ENCODE data around the gene DLGAP1. TPM values are rescaled to one million over a fixed set of nuclear protein-coding genes. Genes with fewer than 3 reads are reported as not detected.

DLGAP1 gene
- total and polyA plus RNA-seq, 10 of the 15 experiments (the other 5 are each of a cell fraction or from before 2014, with no cell fraction given) = 0.23 to 27.6 (median 1.9) TPM

DNA sequence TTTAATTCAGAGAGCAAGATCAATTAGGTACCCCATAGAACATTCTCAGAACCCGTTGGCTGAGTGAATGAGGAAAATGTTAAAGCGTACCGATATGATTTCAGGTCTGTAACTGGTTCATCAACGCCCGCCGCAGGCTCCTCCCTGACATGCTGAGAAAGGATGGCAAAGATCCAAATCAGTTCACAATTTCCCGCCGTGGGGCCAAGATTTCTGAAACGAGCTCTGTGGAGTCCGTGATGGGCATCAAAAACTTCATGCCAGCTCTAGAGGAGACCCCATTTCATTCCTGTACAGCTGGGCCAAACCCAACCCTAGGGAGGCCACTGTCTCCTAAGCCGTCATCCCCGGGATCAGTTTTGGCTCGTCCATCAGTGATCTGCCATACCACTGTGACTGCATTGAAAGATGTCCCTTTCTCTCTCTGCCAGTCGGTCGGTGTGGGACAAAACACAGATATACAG, 997.8 kb downstream of the DLGAP1 start:
- H4K20me1 ChIP-seq (ENCODE audit: control insufficient read depth, insufficient read depth) = no peaks in the 10 kb centered on the region
- H3K4me2 ChIP-seq (ENCODE audit: control insufficient read depth, insufficient read depth) = no peak overlapping the region
- ChIA-PET POLR2A (interaction anchor here (1.0 kb wide), 1 partner anchor 138 kb away, joined by 3 read pairs; no protein-coding TSS in a partner anchor), CTCF (interaction anchor here (0.6 to 5.9 kb wide), 15 partner anchors 10 to 1566 kb away, joined by 3 to 79 read pairs (median 7); no protein-coding TSS in a partner anchor), RAD21 (ENCODE audit: unreplicated experiment) (interaction anchor here (0.6 to 4.2 kb wide), 6 partner anchors 56 to 209 kb away, joined by 3 to 36 read pairs (median 4); no protein-coding TSS in a partner anchor), SMC1A (ENCODE audit: uncharacterized antibody, unreplicated experiment) (interaction anchor here (0.6 to 5.4 kb wide), 18 partner anchors 11 to 489 kb away, joined by 3 to 38 read pairs (median 4); no protein-coding TSS in a partner anchor)
- DNase-seq (ENCODE audit: low read depth, low spot score) (no peak), ATAC-seq (no peak), FAIRE-seq (no peak)
- H3K27me3 ChIP-seq (replicated peaks in 1 of 2; ENCODE audit: control insufficient read depth in 2 of 2, insufficient read depth in 2 of 2, low read length in 1 of 2) = peaks cover 1 to 7% of the 10 kb centered on the region in 2 experiments; a peak in 3 of 4 replicates
- 67% methylated on average over 15 of the region's 15 CpGs for WGBS (ENCODE audit: insufficient coverage, insufficient replicate concordance, low lambda C conversion rate, missing lambda C conversion rate)
- no peak overlapping the region for H3K27ac ChIP-seq (ENCODE audit: control insufficient read depth, insufficient read depth)
- intact Hi-C loops (cut with micrococcal nuclease; ENCODE audit: unreplicated experiment) = no loop called here
- H3K4me1 ChIP-seq (ENCODE audit: control insufficient read depth, insufficient read depth, low read length) = peaks cover 22% of the 10 kb centered on the region
- H2AFZ ChIP-seq (ENCODE audit: control insufficient read depth, low read depth, low read length) = no peak overlapping the region
- TF ChIP-seq, protein P1, sequence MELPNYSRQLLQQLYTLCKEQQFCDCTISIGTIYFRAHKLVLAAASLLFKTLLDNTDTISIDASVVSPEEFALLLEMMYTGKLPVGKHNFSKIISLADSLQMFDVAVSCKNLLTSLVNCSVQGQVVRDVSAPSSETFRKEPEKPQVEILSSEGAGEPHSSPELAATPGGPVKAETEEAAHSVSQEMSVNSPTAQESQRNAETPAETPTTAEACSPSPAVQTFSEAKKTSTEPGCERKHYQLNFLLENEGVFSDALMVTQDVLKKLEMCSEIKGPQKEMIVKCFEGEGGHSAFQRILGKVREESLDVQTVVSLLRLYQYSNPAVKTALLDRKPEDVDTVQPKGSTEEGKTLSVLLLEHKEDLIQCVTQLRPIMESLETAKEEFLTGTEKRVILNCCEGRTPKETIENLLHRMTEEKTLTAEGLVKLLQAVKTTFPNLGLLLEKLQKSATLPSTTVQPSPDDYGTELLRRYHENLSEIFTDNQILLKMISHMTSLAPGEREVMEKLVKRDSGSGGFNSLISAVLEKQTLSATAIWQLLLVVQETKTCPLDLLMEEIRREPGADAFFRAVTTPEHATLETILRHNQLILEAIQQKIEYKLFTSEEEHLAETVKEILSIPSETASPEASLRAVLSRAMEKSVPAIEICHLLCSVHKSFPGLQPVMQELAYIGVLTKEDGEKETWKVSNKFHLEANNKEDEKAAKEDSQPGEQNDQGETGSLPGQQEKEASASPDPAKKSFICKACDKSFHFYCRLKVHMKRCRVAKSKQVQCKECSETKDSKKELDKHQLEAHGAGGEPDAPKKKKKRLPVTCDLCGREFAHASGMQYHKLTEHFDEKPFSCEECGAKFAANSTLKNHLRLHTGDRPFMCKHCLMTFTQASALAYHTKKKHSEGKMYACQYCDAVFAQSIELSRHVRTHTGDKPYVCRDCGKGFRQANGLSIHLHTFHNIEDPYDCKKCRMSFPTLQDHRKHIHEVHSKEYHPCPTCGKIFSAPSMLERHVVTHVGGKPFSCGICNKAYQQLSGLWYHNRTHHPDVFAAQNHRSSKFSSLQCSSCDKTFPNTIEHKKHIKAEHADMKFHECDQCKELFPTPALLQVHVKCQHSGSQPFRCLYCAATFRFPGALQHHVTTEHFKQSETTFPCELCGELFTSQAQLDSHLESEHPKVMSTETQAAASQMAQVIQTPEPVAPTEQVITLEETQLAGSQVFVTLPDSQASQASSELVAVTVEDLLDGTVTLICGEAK (IDR thresholded peaks at IDR 0.05; ENCODE audit: borderline replicate concordance) = no peak
- TF ChIP-seq SMAD1 (IDR thresholded peaks at IDR 0.05; ENCODE audit: low read depth, partially characterized antibody) (no peak), NR2C2 (IDR thresholded peaks at IDR 0.05; ENCODE audit: borderline replicate concordance, control insufficient read depth, insufficient read length, low read depth) (no peak), POLR2AphosphoS5 (IDR thresholded peaks at IDR 0.05; ENCODE audit: low read length) (no peak), STAT1 (conservative IDR thresholded peaks at IDR 0.05) (no peak), TCF3 (IDR thresholded peaks at IDR 0.05; ENCODE audit: borderline replicate concordance, insufficient read depth, low read depth, low read length) (no peak), POLR2AphosphoS2 (IDR thresholded peaks at IDR 0.05; ENCODE audit: low read depth, low read length) (no peak)
- TF ChIP-seq, protein P2, sequence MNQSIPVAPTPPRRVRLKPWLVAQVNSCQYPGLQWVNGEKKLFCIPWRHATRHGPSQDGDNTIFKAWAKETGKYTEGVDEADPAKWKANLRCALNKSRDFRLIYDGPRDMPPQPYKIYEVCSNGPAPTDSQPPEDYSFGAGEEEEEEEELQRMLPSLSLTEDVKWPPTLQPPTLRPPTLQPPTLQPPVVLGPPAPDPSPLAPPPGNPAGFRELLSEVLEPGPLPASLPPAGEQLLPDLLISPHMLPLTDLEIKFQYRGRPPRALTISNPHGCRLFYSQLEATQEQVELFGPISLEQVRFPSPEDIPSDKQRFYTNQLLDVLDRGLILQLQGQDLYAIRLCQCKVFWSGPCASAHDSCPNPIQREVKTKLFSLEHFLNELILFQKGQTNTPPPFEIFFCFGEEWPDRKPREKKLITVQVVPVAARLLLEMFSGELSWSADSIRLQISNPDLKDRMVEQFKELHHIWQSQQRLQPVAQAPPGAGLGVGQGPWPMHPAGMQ (IDR thresholded peaks at IDR 0.05; ENCODE audit: borderline replicate concordance) = no peak
- no peaks in the 10 kb centered on the region for H3K79me2 ChIP-seq (ENCODE audit: control insufficient read depth, insufficient read depth, low read length)
- no peaks in the 10 kb centered on the region for H3K36me3 ChIP-seq (ENCODE audit: control insufficient read depth in 2 of 2, insufficient read depth in 2 of 2, low read length in 1 of 2)
- no TSS peak for BruUV-seq (replicated peaks)
- peaks cover 5% of the 10 kb centered on the region; the same call in 2 of the 3 replicates for H3K9me3 ChIP-seq (replicated peaks; ENCODE audit: control insufficient read depth, insufficient read depth, low read length)
- H3K4me3 ChIP-seq = no peak overlapping the region
- H3K9ac ChIP-seq (ENCODE audit: control insufficient read depth, insufficient read depth, low read length) = no peak overlapping the region
- in situ Hi-C loops (cut with MboI) = loop anchor here (10.0 kb wide), 1 partner anchor 482 kb away; no protein-coding TSS in a partner anchor
